MM.1S (cell line): Measurements from ENCODE around the gene RPL3.

ENCODE experiments used
- DNase-seq: peaks from one replicate; pipeline ENCODE4 v3.0.0-alpha.2; 2015
- H2AFZ ChIP-seq: fragments of 300-600 bp; sonication (generic); 2 replicates; pipeline ENCODE4 v1.6.0; 2016; ENCODE audit warnings: antibody characterized with exemption, low read length
- H3F3A ChIP-seq: fragments of 300-600 bp; sonication (generic); 2 replicates; pipeline ENCODE4 v1.6.1; 2016; ENCODE audit warnings: mild to moderate bottlenecking, antibody characterized with exemption, low read length, moderate library complexity, mixed read lengths; ENCODE audit not compliant: insufficient read depth
- H3K27ac ChIP-seq: fragments of 300-600 bp; sonication (generic); 2 replicates; pipeline ENCODE4 v1.5.1; 2016; ENCODE audit warnings: mild to moderate bottlenecking, low read length
- H3K27me3 ChIP-seq: fragments of 300-600 bp; sonication (generic); replicated peaks from 2 replicates; pipeline ENCODE4 v1.6.0; 2016; ENCODE audit warnings: low read length; ENCODE audit not compliant: insufficient read depth
- H3K36me3 ChIP-seq: fragments of 300-600 bp; sonication (generic); replicated peaks from 2 replicates; pipeline ENCODE4 v1.6.1; 2016; ENCODE audit warnings: mild to moderate bottlenecking, low read length, mixed read lengths; ENCODE audit not compliant: insufficient read depth
- H3K4me1 ChIP-seq: fragments of 300-600 bp; sonication (generic); 2 replicates; pipeline ENCODE4 v1.6.1; 2016; ENCODE audit warnings: low read length, mixed read lengths
- H3K4me2 ChIP-seq: fragments of 300-600 bp; sonication (generic); 2 replicates; pipeline ENCODE4 v1.6.0; 2016; ENCODE audit warnings: low read depth, low read length
- H3K4me3 ChIP-seq: fragments of 300-600 bp; sonication (generic); 2 replicates; pipeline ENCODE4 v1.5.1; 2016; ENCODE audit warnings: low read length, mixed read lengths
- H3K79me2 ChIP-seq: fragments of 300-600 bp; sonication (generic); 2 replicates; pipeline ENCODE4 v1.6.1; 2016; ENCODE audit warnings: mixed run types, low read length, mixed read lengths
- H3K9ac ChIP-seq: fragments of 300-600 bp; sonication (generic); 2 replicates; pipeline ENCODE4 v1.6.1; 2016; ENCODE audit warnings: low read length, mixed read lengths
- H3K9me2 ChIP-seq: fragments of 300-600 bp; sonication (generic); replicated peaks from 2 replicates; pipeline ENCODE4 v1.6.1; 2016; ENCODE audit warnings: mild to moderate bottlenecking, low read length, mixed read lengths; ENCODE audit not compliant: insufficient read depth
- H3K9me3 ChIP-seq: fragments of 300-600 bp; sonication (generic); replicated peaks from 2 replicates; pipeline ENCODE4 v1.6.1; 2016; ENCODE audit warnings: mild to moderate bottlenecking, low read length, mixed read lengths; ENCODE audit not compliant: insufficient read depth
- H4K20me1 ChIP-seq: fragments of 300-600 bp; sonication (generic); 2 replicates; pipeline ENCODE4 v1.6.1; 2016; ENCODE audit warnings: mild to moderate bottlenecking, low read length, moderate library complexity, mixed read lengths; ENCODE audit not compliant: insufficient read depth
- CTCF ChIP-seq: fragments of 300-600 bp; sonication (generic); IDR thresholded peaks from 2 replicates; pipeline ENCODE4 v1.5.1; 2016; ENCODE audit warnings: antibody characterized with exemption, low read length, mixed read lengths
- EZH2 ChIP-seq: fragments of 300-600 bp; sonication (generic); optimal IDR thresholded peaks from 2 replicates; pipeline ENCODE3; 2017; ENCODE audit warnings: low read depth, mild to moderate bottlenecking, antibody characterized with exemption, low read length, mixed read lengths
- EZH2phosphoT487 ChIP-seq: fragments of 300-600 bp; sonication (generic); IDR thresholded peaks from 2 replicates; pipeline ENCODE4 v1.6.1; 2018; ENCODE audit warnings: antibody characterized with exemption, low read length

The RPL3 gene

GRCh38 chr22:39301108-39301507 lies 18.3 kb downstream of the RPL3 start:
- no peak overlapping the region for H3K4me3 ChIP-seq
- no peak overlapping the region for H3K4me2 ChIP-seq
- H3K9me3 ChIP-seq, result no peaks in the 10 kb centered on the region
- H3K9ac ChIP-seq, result no peak overlapping the region
- H3K27ac ChIP-seq, result no peak overlapping the region
- no peak for TF ChIP-seq CTCF
- no peak for TF ChIP-seq EZH2
- no peak for TF ChIP-seq EZH2phosphoT487
- no peaks in the 10 kb centered on the region for H3K79me2 ChIP-seq
- no peak overlapping the region for H2AFZ ChIP-seq
- no peak for DNase-seq
- H3K4me1 ChIP-seq, result peaks cover 9% of the 10 kb centered on the region
- H3F3A ChIP-seq, result no peaks in the 10 kb centered on the region
- no peaks in the 10 kb centered on the region for H3K27me3 ChIP-seq
- no peaks in the 10 kb centered on the region for H3K36me3 ChIP-seq
- H3K9me2 ChIP-seq, result no peaks in the 10 kb centered on the region
- H4K20me1 ChIP-seq, result no peaks in the 10 kb centered on the region

GRCh38 chr22:39300186-39300830 lies 19.1 kb downstream of the RPL3 start:
- Histone ChIP-seq H2AFZ (no peak overlapping the region), H3K4me1 (peaks cover 9% of the 10 kb centered on the region), H3K27ac (no peak overlapping the region), H3F3A (no peaks in the 10 kb centered on the region), H3K9ac (no peak overlapping the region), H3K4me3 (no peak overlapping the region), H3K9me3 (no peaks in the 10 kb centered on the region), H3K9me2 (no peaks in the 10 kb centered on the region), H3K36me3 (no peaks in the 10 kb centered on the region), H3K27me3 (no peaks in the 10 kb centered on the region), H3K79me2 (no peaks in the 10 kb centered on the region), H3K4me2 (no peak overlapping the region), H4K20me1 (no peaks in the 10 kb centered on the region)
- DNase-seq, result no peak
- TF ChIP-seq CTCF, result no peak
- TF ChIP-seq EZH2, result no peak
- TF ChIP-seq EZH2phosphoT487, result no peak

- Histone ChIP-seq H3K9me2 (no peaks in the 10 kb centered on the region), H3K79me2 (no peaks in the 10 kb centered on the region), H3K4me3 (no peak overlapping the region), H4K20me1 (no peaks in the 10 kb centered on the region), H2AFZ (no peak overlapping the region), H3K36me3 (no peaks in the 10 kb centered on the region), H3K4me1 (peaks cover 9% of the 10 kb centered on the region), H3K9ac (no peak overlapping the region), H3F3A (no peaks in the 10 kb centered on the region), H3K27me3 (no peaks in the 10 kb centered on the region), H3K27ac (no peak overlapping the region), H3K9me3 (no peaks in the 10 kb centered on the region), H3K4me2 (no peak overlapping the region)
- no peak for DNase-seq
- TF ChIP-seq CTCF, result no peak
- TF ChIP-seq EZH2, result no peak
- no peak for TF ChIP-seq EZH2phosphoT487
Measured at GRCh38 chr22:39299829-39300178, 19.6 kb downstream of the RPL3 start.
